ENCODE data around the gene TESK2. TPM values are rescaled to one million over a fixed set of nuclear protein-coding genes. Genes with fewer than 3 reads are reported as not detected.

Gene TESK2
- total RNA-seq, 1 experiment from 2014 or later = 13.8 TPM

DNA sequence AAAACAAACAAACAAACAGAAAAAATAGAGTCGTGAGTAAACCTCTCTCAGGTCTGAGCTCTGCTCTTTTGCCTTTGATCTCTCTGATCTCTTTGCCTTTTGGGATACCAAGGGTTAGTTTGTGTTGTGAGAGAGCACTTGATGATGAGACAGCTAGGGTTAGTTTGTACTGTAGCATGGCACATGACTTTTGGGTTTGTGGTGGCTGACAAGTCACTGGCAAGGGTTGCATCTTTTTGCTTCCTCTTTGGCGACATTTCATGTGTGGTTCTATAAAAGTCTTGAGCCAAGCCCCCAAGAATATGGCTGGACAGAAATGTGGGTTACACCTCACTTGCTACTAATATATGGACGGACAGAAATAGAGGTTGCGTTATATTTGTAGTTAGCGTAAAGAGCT is 60.5 kb downstream of the TESK2 start:
- H3K9me3 ChIP-seq (ENCODE audit: insufficient read depth, low read depth) = no peaks in the 10 kb centered on the region
- DNase-seq = no peak
- no TSS peak for BruUV-seq (replicated peaks)
- no peaks in the 10 kb centered on the region for H3K9me2 ChIP-seq (ENCODE audit: insufficient read depth)
- ChIA-PET CTCF (interaction anchor here (0.6 kb wide), 2 partner anchors 14 to 72 kb away, joined by 3 read pairs; no protein-coding TSS in a partner anchor), POLR2A (ENCODE audit: unreplicated experiment) (no interaction called here)
- intact Hi-C loops (cut with micrococcal nuclease; ENCODE audit: unreplicated experiment) = no loop called here
- no peaks in the 10 kb centered on the region for H3K79me2 ChIP-seq (ENCODE audit: low read depth)
- no peak overlapping the region for H3K27ac ChIP-seq
- no peaks in the 10 kb centered on the region for H3K4me1 ChIP-seq (replicated peaks; ENCODE audit: insufficient read depth)
- no peaks in the 10 kb centered on the region for H4K20me1 ChIP-seq (ENCODE audit: insufficient read depth)
- TF ChIP-seq, protein P1, sequence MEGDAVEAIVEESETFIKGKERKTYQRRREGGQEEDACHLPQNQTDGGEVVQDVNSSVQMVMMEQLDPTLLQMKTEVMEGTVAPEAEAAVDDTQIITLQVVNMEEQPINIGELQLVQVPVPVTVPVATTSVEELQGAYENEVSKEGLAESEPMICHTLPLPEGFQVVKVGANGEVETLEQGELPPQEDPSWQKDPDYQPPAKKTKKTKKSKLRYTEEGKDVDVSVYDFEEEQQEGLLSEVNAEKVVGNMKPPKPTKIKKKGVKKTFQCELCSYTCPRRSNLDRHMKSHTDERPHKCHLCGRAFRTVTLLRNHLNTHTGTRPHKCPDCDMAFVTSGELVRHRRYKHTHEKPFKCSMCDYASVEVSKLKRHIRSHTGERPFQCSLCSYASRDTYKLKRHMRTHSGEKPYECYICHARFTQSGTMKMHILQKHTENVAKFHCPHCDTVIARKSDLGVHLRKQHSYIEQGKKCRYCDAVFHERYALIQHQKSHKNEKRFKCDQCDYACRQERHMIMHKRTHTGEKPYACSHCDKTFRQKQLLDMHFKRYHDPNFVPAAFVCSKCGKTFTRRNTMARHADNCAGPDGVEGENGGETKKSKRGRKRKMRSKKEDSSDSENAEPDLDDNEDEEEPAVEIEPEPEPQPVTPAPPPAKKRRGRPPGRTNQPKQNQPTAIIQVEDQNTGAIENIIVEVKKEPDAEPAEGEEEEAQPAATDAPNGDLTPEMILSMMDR (conservative IDR thresholded peaks at IDR 0.05) = no peak
- TF ChIP-seq EZH2 (IDR thresholded peaks at IDR 0.05; ENCODE audit: low read depth) = no peak
- no peaks in the 10 kb centered on the region for H3K27me3 ChIP-seq (ENCODE audit: insufficient read depth, low read depth)
- no peak overlapping the region for H2AFZ ChIP-seq
- H3K4me3 ChIP-seq = no peak overlapping the region
- no peaks in the 10 kb centered on the region for H3F3A ChIP-seq (ENCODE audit: insufficient read depth, low read depth)
- no peak overlapping the region for H3K4me2 ChIP-seq
- H3K36me3 ChIP-seq (ENCODE audit: low read depth) = no peaks in the 10 kb centered on the region

- no peak overlapping the region for H3K27ac ChIP-seq
- H3K36me3 ChIP-seq (ENCODE audit: low read depth) = no peaks in the 10 kb centered on the region
- ChIA-PET POLR2A (ENCODE audit: unreplicated experiment) (no interaction called here), CTCF (no interaction called here)
- H3K79me2 ChIP-seq (ENCODE audit: low read depth) = no peaks in the 10 kb centered on the region
- intact Hi-C loops (cut with micrococcal nuclease; ENCODE audit: unreplicated experiment) = no loop called here
- no peak for TF ChIP-seq EZH2 (IDR thresholded peaks at IDR 0.05; ENCODE audit: low read depth)
- TF ChIP-seq, protein P1 (conservative IDR thresholded peaks at IDR 0.05) = no peak
- H4K20me1 ChIP-seq (ENCODE audit: insufficient read depth) = no peaks in the 10 kb centered on the region
- BruUV-seq (replicated peaks) = no TSS peak
- no peaks in the 10 kb centered on the region for H3K9me2 ChIP-seq (ENCODE audit: insufficient read depth)
- no peaks in the 10 kb centered on the region for H3K4me1 ChIP-seq (replicated peaks; ENCODE audit: insufficient read depth)
- H2AFZ ChIP-seq = no peak overlapping the region
- H3F3A ChIP-seq (ENCODE audit: insufficient read depth, low read depth) = no peaks in the 10 kb centered on the region
- no peak for DNase-seq
- H3K27me3 ChIP-seq (ENCODE audit: insufficient read depth, low read depth) = no peaks in the 10 kb centered on the region
- H3K9me3 ChIP-seq (ENCODE audit: insufficient read depth, low read depth) = no peaks in the 10 kb centered on the region
- H3K4me3 ChIP-seq = no peak overlapping the region
- no peak overlapping the region for H3K4me2 ChIP-seq
Observed at GRCh38 chr1:45429561-45430159, 61.3 kb downstream of the TESK2 start.

DNA sequence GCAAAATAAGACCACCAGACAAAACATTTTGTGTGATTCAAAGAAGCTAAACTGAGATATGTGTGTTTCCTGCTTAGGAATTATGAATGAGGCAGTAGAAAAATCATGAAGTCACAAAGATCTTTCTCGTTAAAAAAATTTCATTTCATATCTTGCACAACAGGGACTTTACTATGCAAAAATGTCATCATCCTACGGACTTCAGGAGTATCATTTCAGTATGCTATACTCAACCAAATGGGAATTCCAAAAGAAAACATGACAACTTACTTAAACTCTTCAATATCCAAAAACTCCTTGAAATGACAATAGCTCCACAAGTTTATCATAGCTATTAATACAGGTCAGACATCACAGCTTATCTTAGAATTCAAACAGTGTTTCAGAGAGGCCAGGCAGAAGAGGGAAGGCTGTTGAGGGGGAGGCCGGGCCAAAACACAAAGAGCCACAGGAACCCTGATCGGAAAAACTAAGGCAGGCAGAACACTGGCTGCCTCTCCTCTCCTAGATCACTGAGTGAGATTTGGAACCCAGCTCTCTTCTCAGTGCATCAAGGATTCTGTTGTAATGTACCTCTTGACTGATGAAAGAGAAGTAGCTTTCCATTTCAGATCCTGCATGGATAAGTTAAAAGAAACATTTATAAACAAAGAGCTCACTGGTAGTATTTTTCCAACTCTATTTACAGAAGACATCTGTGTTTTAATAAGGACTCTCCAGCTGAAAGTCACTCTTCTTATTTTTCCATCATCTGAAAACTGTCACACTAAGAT is 66.9 kb downstream of the TESK2 start:
- intact Hi-C loops (cut with micrococcal nuclease; ENCODE audit: unreplicated experiment) = no loop called here
- H3K36me3 ChIP-seq (ENCODE audit: low read depth) = no peaks in the 10 kb centered on the region
- BruUV-seq (replicated peaks) = no TSS peak
- no peaks in the 10 kb centered on the region for H3K79me2 ChIP-seq (ENCODE audit: low read depth)
- H3K9me3 ChIP-seq (ENCODE audit: insufficient read depth, low read depth) = no peaks in the 10 kb centered on the region; the same call in 1 of the 2 replicates
- no peak overlapping the region for H3K4me2 ChIP-seq
- POLR2A ChIA-PET (ENCODE audit: unreplicated experiment) = interaction anchor here (0.6 to 0.7 kb wide), 2 partner anchors 144 to 945 kb away, joined by 4 read pairs; no protein-coding TSS in a partner anchor
- no peaks in the 10 kb centered on the region for H4K20me1 ChIP-seq (ENCODE audit: insufficient read depth)
- CTCF ChIA-PET = interaction anchor here (0.6 to 1.2 kb wide), 2 partner anchors 60 to 124 kb away, joined by 3 read pairs; no protein-coding TSS in a partner anchor
- H3K4me1 ChIP-seq (replicated peaks; ENCODE audit: insufficient read depth) = no peaks in the 10 kb centered on the region
- no peak overlapping the region for H3K4me3 ChIP-seq
- H3K27ac ChIP-seq = no peak overlapping the region
- no peak for DNase-seq
- no peaks in the 10 kb centered on the region for H3K9me2 ChIP-seq (ENCODE audit: insufficient read depth)
- no peak overlapping the region for H2AFZ ChIP-seq
- H3F3A ChIP-seq (ENCODE audit: insufficient read depth, low read depth) = no peaks in the 10 kb centered on the region
- H3K27me3 ChIP-seq (ENCODE audit: insufficient read depth, low read depth) = no peaks in the 10 kb centered on the region
- TF ChIP-seq, protein P1 (conservative IDR thresholded peaks at IDR 0.05) = no peak
- no peak for TF ChIP-seq EZH2 (IDR thresholded peaks at IDR 0.05; ENCODE audit: low read depth)

Data from PC-9 (cell line).